ENCODE results near the gene C1orf167. TPM values are rescaled to one million over a fixed set of nuclear protein-coding genes. Genes with fewer than 3 reads are reported as not detected.
A peak's percentile ranks its signal among the peaks of the same experiment; 100 is the strongest.

Gene C1orf167
- total RNA-seq, 3 donors from 2014 or later = 1.3 TPM; not detected in 2

GRCh38 chr1:11796036-11796828, 34.2 kb downstream of the C1orf167 start:
- Histone ChIP-seq H3K4me1 (no peaks in the 10 kb centered on the region), H3K27me3 (no peaks in the 10 kb centered on the region), H3K9me3 (no peaks in the 10 kb centered on the region), H3K4me3 (no peak overlapping the region), H3K27ac (peak overlapping the region in 1 of 2 donors; percentile 64), H3K36me3 (peaks cover 5% of the 10 kb centered on the region)
- TF ChIP-seq CTCF (IDR thresholded peaks at IDR 0.05) (no peak), POLR2AphosphoS5 (IDR thresholded peaks at IDR 0.05) (no peak), POLR2A (IDR thresholded peaks at IDR 0.05) (no peak)
- no peak for DNase-seq (ENCODE audit: low spot score in 2 of 2)
- intact Hi-C loops (cut with DNase I; ENCODE audit: low total_unique reads) = no loop called here

- H3K27ac ChIP-seq = peak overlapping the region in 1 of 2 donors; percentile 57
- no peaks in the 10 kb centered on the region for H3K4me1 ChIP-seq
- no peak for DNase-seq (ENCODE audit: low spot score in 2 of 2)
- peaks cover 5% of the 10 kb centered on the region for H3K36me3 ChIP-seq
- H3K9me3 ChIP-seq = no peaks in the 10 kb centered on the region
- no peaks in the 10 kb centered on the region for H3K27me3 ChIP-seq
- intact Hi-C loops (cut with DNase I; ENCODE audit: low total_unique reads) = no loop called here
- H3K4me3 ChIP-seq = no peak overlapping the region
- TF ChIP-seq POLR2A (IDR thresholded peaks at IDR 0.05) = no peak
- no peak for TF ChIP-seq CTCF (IDR thresholded peaks at IDR 0.05)
- no peak for TF ChIP-seq POLR2AphosphoS5 (IDR thresholded peaks at IDR 0.05)
These were observed 35.7 kb downstream of the C1orf167 start for GRCh38 chr1:11797525-11798216.

GRCh38 chr1:11799099-11799498, 37.1 kb downstream of the C1orf167 start:
- Histone ChIP-seq H3K9me3 (no peaks in the 10 kb centered on the region), H3K4me1 (peaks cover 2 to 5% of the 10 kb centered on the region in 2 donors), H3K27me3 (no peaks in the 10 kb centered on the region), H3K4me3 (no peak overlapping the region), H3K36me3 (peaks cover under 1% of the 10 kb centered on the region), H3K27ac (peak overlapping the region in 1 of 2 donors; percentile 5)
- intact Hi-C loops (cut with DNase I; ENCODE audit: low total_unique reads) = no loop called here
- TF ChIP-seq POLR2AphosphoS5 (IDR thresholded peaks at IDR 0.05) (no peak), POLR2A (IDR thresholded peaks at IDR 0.05) (no peak)
- no peak for DNase-seq (ENCODE audit: low spot score in 2 of 2)

GRCh38 chr1:11799896-11800295, 37.9 kb downstream of the C1orf167 start:
- no peak for DNase-seq (ENCODE audit: low spot score in 2 of 2)
- Histone ChIP-seq H3K27ac (no peak overlapping the region), H3K4me1 (peaks cover 8 to 12% of the 10 kb centered on the region in 2 donors), H3K27me3 (no peaks in the 10 kb centered on the region), H3K4me3 (no peak overlapping the region), H3K9me3 (no peaks in the 10 kb centered on the region), H3K36me3 (no peaks in the 10 kb centered on the region)
- intact Hi-C loops (cut with DNase I; ENCODE audit: low total_unique reads) = no loop called here
- TF ChIP-seq POLR2AphosphoS5 (IDR thresholded peaks at IDR 0.05) (no peak), POLR2A (IDR thresholded peaks at IDR 0.05) (no peak), CTCF (IDR thresholded peaks at IDR 0.05) (no peak)

GRCh38 chr1:11800391-11800755, 38.4 kb downstream of the C1orf167 start:
- TF ChIP-seq POLR2AphosphoS5 (IDR thresholded peaks at IDR 0.05) (no peak), POLR2A (IDR thresholded peaks at IDR 0.05) (no peak), CTCF (IDR thresholded peaks at IDR 0.05) (no peak)
- intact Hi-C loops (cut with DNase I; ENCODE audit: low total_unique reads) = no loop called here
- Histone ChIP-seq H3K27me3 (no peaks in the 10 kb centered on the region), H3K4me1 (peaks cover 8 to 13% of the 10 kb centered on the region in 2 donors), H3K9me3 (no peaks in the 10 kb centered on the region), H3K27ac (no peak overlapping the region), H3K4me3 (no peak overlapping the region), H3K36me3 (no peaks in the 10 kb centered on the region)
- DNase-seq (ENCODE audit: low spot score in 2 of 2) = peak in 1 of 2 donors; percentile 25

Data from breast epithelium (tissue), 4 donors.